Osteoblast (primary cell): ENCODE data around the gene C10orf71. TPM values are rescaled to one million over a fixed set of nuclear protein-coding genes. Genes with fewer than 3 reads are reported as not detected.

Experiments
- DNase-seq: peaks from one replicate; pipeline ENCODE4 v3.0.0; 2011; ENCODE audit warnings: low spot score, mixed read lengths; ENCODE audit not compliant: insufficient read length; ENCODE audit errors: missing footprints
- H2AFZ ChIP-seq: 2 replicates; pipeline ENCODE4 v1.6.0; 2011; ENCODE audit warnings: mild to moderate bottlenecking, low read length
- H3K27ac ChIP-seq: 2 replicates; pipeline ENCODE4 v1.5.1; 2011; ENCODE audit warnings: mild to moderate bottlenecking, low read depth, low read length, moderate library complexity
- H3K27me3 ChIP-seq: 2 replicates; pipeline ENCODE4 v1.6.0; 2012; ENCODE audit warnings: mild to moderate bottlenecking, control low read depth, inconsistent platforms, low read length, moderate library complexity; ENCODE audit not compliant: insufficient read depth
- H3K36me3 ChIP-seq: 2 replicates; pipeline ENCODE4 v1.5.1; 2011; ENCODE audit warnings: mild to moderate bottlenecking, low read length, control low read depth, moderate library complexity; ENCODE audit not compliant: insufficient read depth
- H3K4me1 ChIP-seq: 2 replicates; pipeline ENCODE4 v1.5.1; 2011; ENCODE audit warnings: mild to moderate bottlenecking, low read length, control low read depth, moderate library complexity; ENCODE audit not compliant: insufficient read depth
- H3K4me2 ChIP-seq: 2 replicates; pipeline ENCODE4 v1.6.0; 2011; ENCODE audit warnings: mild to moderate bottlenecking, low read length; ENCODE audit not compliant: insufficient read depth
- H3K4me3 ChIP-seq: fragments of 200-600 bp; sonication (generic); 3 replicates; pipeline ENCODE4 v1.5.1; 2012; ENCODE audit warnings: mild to moderate bottlenecking, low read length, inconsistent platforms; ENCODE audit not compliant: insufficient read depth
- H3K79me2 ChIP-seq: 2 replicates; pipeline ENCODE4 v1.6.0; 2012; ENCODE audit warnings: mild to moderate bottlenecking, low read length, control low read depth, inconsistent platforms; ENCODE audit not compliant: insufficient read depth
- H3K9me3 ChIP-seq: 2 replicates; pipeline ENCODE4 v1.5.1; 2011; ENCODE audit warnings: low read depth, low read length, control low read depth
- H4K20me1 ChIP-seq: 2 replicates; pipeline ENCODE4 v1.6.0; 2012; ENCODE audit warnings: mild to moderate bottlenecking, low read length, control low read depth; ENCODE audit not compliant: insufficient read depth
- total RNA-seq: library from RNA; depleted of rRNA; stranded (reverse); fragments of >200 nt; gene quantifications from 2 replicates; pipeline ENCODE4 v1.2.3, GENCODE V29; 2012
- TF ChIP-seq, protein P1 (sequence below): IDR thresholded peaks from 2 replicates; pipeline ENCODE4 v1.5.1; 2011; ENCODE audit warnings: mild to moderate bottlenecking, low read depth, low read length, moderate library complexity; ENCODE audit errors: extremely low read depth

C10orf71 gene
- total RNA-seq, 1 donor, result not detected

- H3K9me3 ChIP-seq, result peaks cover 3% of the 10 kb centered on the region
- H2AFZ ChIP-seq, result no peak overlapping the region
- no peaks in the 10 kb centered on the region for H3K4me1 ChIP-seq
- no peak overlapping the region for H3K27ac ChIP-seq
- H3K36me3 ChIP-seq, result no peaks in the 10 kb centered on the region
- no peak for DNase-seq
- no peaks in the 10 kb centered on the region for H3K79me2 ChIP-seq
- no peaks in the 10 kb centered on the region for H3K27me3 ChIP-seq
- no peak overlapping the region for H3K4me3 ChIP-seq
- H3K4me2 ChIP-seq, result no peak overlapping the region
- TF ChIP-seq, protein P1, sequence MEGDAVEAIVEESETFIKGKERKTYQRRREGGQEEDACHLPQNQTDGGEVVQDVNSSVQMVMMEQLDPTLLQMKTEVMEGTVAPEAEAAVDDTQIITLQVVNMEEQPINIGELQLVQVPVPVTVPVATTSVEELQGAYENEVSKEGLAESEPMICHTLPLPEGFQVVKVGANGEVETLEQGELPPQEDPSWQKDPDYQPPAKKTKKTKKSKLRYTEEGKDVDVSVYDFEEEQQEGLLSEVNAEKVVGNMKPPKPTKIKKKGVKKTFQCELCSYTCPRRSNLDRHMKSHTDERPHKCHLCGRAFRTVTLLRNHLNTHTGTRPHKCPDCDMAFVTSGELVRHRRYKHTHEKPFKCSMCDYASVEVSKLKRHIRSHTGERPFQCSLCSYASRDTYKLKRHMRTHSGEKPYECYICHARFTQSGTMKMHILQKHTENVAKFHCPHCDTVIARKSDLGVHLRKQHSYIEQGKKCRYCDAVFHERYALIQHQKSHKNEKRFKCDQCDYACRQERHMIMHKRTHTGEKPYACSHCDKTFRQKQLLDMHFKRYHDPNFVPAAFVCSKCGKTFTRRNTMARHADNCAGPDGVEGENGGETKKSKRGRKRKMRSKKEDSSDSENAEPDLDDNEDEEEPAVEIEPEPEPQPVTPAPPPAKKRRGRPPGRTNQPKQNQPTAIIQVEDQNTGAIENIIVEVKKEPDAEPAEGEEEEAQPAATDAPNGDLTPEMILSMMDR, result no peak
- no peaks in the 10 kb centered on the region for H4K20me1 ChIP-seq
Observed at GRCh38 chr10:49353895-49354566, 55.1 kb downstream of the C10orf71 start.

DNA sequence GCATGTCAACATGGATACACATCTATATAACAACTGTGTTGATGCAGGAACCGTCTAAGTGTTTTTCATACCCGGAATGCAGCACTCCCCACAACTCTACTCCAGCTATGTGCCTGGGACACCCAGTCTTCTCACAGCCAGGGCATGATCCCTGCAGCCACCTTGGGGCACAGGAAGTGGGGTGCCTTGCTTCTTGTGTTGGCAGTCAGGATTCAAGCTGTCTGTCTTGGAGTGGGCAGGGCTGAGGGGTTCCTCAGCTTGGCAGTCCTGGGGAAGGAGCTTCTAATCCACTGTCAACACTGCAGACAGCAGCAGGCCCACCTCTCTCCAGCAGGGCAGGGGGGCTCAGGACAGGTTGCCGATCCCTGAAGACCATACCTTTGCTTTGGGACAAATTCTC, 55.6 kb downstream of the C10orf71 start:
- TF ChIP-seq, protein P1, result no peak
- H3K36me3 ChIP-seq, result no peaks in the 10 kb centered on the region

DNA sequence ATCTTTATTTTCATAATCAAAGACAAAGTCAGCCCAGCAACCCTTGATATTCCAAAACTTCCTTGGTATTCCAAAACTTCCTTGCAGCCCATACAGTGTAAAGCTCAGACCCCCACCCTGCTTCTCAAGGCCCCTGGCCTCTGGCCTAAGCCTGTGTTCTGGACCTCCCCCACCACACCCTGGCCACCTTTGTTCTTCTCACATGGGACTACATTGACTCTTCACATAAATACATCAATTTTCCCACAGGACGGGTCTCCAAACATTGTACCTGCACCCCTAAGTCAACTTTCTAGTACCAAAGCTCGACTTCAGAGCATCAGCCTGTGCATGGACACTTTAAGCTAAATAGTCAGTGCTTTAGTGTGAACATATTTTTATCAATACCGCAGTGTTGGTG, 56.3 kb downstream of the C10orf71 start:
- Histone ChIP-seq H3K27me3 (no peaks in the 10 kb centered on the region), H3K4me3 (no peak overlapping the region), H3K27ac (no peak overlapping the region), H4K20me1 (no peaks in the 10 kb centered on the region), H3K9me3 (peaks cover 3% of the 10 kb centered on the region), H3K79me2 (no peaks in the 10 kb centered on the region), H3K36me3 (no peaks in the 10 kb centered on the region), H2AFZ (no peak overlapping the region), H3K4me2 (no peak overlapping the region), H3K4me1 (no peaks in the 10 kb centered on the region)
- TF ChIP-seq, protein P1, result no peak
- DNase-seq, result no peak

More for the DNA sequence above, 55.6 kb downstream of the C10orf71 start:
- H3K27ac ChIP-seq, result no peak overlapping the region
- H4K20me1 ChIP-seq, result no peaks in the 10 kb centered on the region
- no peak overlapping the region for H2AFZ ChIP-seq
- no peak overlapping the region for H3K4me2 ChIP-seq
- DNase-seq, result no peak
- H3K9me3 ChIP-seq, result peaks cover 3% of the 10 kb centered on the region
- no peaks in the 10 kb centered on the region for H3K27me3 ChIP-seq
- no peaks in the 10 kb centered on the region for H3K79me2 ChIP-seq
- no peak overlapping the region for H3K4me3 ChIP-seq
- H3K4me1 ChIP-seq, result no peaks in the 10 kb centered on the region

DNA sequence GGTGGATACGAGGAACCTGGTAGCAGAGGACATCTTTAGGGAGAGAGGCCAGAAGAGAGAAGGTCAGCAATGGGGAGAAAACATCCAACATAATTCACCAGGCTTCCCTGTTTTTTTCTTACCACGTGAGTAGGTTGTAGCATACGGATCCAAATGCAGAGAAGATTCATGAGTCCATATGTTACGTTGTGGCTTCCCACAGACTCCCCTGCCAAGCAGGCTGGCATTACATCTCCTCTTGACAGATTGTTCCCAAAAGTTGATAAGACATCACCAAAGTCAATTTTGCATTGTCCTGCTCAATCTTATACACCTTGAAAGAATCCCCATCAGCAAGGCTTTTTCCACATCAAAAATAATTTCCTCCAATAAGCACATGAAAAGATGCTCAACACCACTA, 57.2 kb downstream of the C10orf71 start:
- H3K27ac ChIP-seq, result no peak overlapping the region
- no peaks in the 10 kb centered on the region for H3K79me2 ChIP-seq
- no peaks in the 10 kb centered on the region for H3K36me3 ChIP-seq
- DNase-seq, result no peak
- no peaks in the 10 kb centered on the region for H3K4me1 ChIP-seq
- TF ChIP-seq, protein P1, result no peak
- H3K4me3 ChIP-seq, result no peak overlapping the region
- H2AFZ ChIP-seq, result no peak overlapping the region
- no peaks in the 10 kb centered on the region for H3K27me3 ChIP-seq
- no peaks in the 10 kb centered on the region for H4K20me1 ChIP-seq
- no peak overlapping the region for H3K4me2 ChIP-seq
- H3K9me3 ChIP-seq, result no peaks in the 10 kb centered on the region
